A204.1 (cell line): ENCODE data around the gene GRB2.
"Not testable (repeated sequence)": the region's sequence is repeated elsewhere in the genome, so short reads cannot be mapped to it uniquely, and the experiment has no call there.

ENCODE experiments used
- FAIRE-seq: peaks from 2 replicates; lab custom pipeline; 2012; peaks lifted over from hg19 to GRCh38; lab: Jason Lieb, UNC

The GRB2 gene

GRCh38 chr17:75350029-75350428, 55.4 kb downstream of the GRB2 start:
- FAIRE-seq = no peak

- FAIRE-seq = no peak
Measured at GRCh38 chr17:75349589-75349988, 55.9 kb downstream of the GRB2 start.

- no peak for FAIRE-seq
Measured at GRCh38 chr17:75348386-75349012, 57.0 kb downstream of the GRB2 start.

GRCh38 chr17:75346906-75347305, 58.6 kb downstream of the GRB2 start:
- FAIRE-seq = no peak

GRCh38 chr17:75346368-75346767, 59.1 kb downstream of the GRB2 start:
- not testable (repeated sequence) for FAIRE-seq

GRCh38 chr17:75345514-75346167, 59.8 kb downstream of the GRB2 start:
- FAIRE-seq = no peak

- no peak for FAIRE-seq
Measured at GRCh38 chr17:75344666-75345065, 60.8 kb downstream of the GRB2 start.

GRCh38 chr17:75342996-75343395, 62.5 kb downstream of the GRB2 start:
- no peak for FAIRE-seq

GRCh38 chr17:75341784-75342486, 63.5 kb downstream of the GRB2 start:
- no peak for FAIRE-seq

- no peak for FAIRE-seq
Measured at GRCh38 chr17:75340631-75341030, 64.8 kb downstream of the GRB2 start.

GRCh38 chr17:75339971-75340370, 65.5 kb downstream of the GRB2 start:
- no peak for FAIRE-seq

GRCh38 chr17:75338335-75338734, 67.1 kb downstream of the GRB2 start:
- no peak for FAIRE-seq

GRCh38 chr17:75335315-75335714, 70.2 kb downstream of the GRB2 start:
- no peak for FAIRE-seq

GRCh38 chr17:75334723-75335122, 70.8 kb downstream of the GRB2 start:
- FAIRE-seq = no peak

- FAIRE-seq = no peak
Measured at GRCh38 chr17:75331671-75332070, 73.8 kb downstream of the GRB2 start.

GRCh38 chr17:75327757-75328156, 77.7 kb downstream of the GRB2 start:
- FAIRE-seq = no peak

- no peak for FAIRE-seq
Measured at GRCh38 chr17:75326226-75326848, 79.1 kb downstream of the GRB2 start.

GRCh38 chr17:75325827-75326225, 79.7 kb downstream of the GRB2 start:
- no peak for FAIRE-seq

GRCh38 chr17:75325348-75325747, 80.1 kb downstream of the GRB2 start:
- FAIRE-seq = no peak

GRCh38 chr17:75321506-75321905, 84.0 kb downstream of the GRB2 start:
- no peak for FAIRE-seq

GRCh38 chr17:75319904-75320691, 85.4 kb downstream of the GRB2 start:
- FAIRE-seq = no peak

GRCh38 chr17:75318615-75319222, 86.8 kb downstream of the GRB2 start:
- no peak for FAIRE-seq
